Kidney (tissue), 14 donors: Measurements from ENCODE around the gene SCRN3. TPM values are rescaled to one million over a fixed set of nuclear protein-coding genes. Genes with fewer than 3 reads are reported as not detected.

Experiments
- DNase-seq, 5 donors: peaks; one replicate each; pipeline ENCODE4 v3.0.0-alpha.2; 2013 to 2020
- FAIRE-seq: peaks from 2 replicates; lab custom pipeline; 2012; peaks lifted over from hg19 to GRCh38; lab: Jason Lieb, UNC
- H3K27ac ChIP-seq, 2 donors: one replicate each; pipeline ENCODE4 v1.7.0; 2013; ENCODE audit warnings: low read depth in 2 of 2, low read length in 2 of 2, inconsistent platforms in 1 of 2
- H3K27me3 ChIP-seq: one replicate; pipeline ENCODE4 v1.7.1; 2013; ENCODE audit warnings: low read length, inconsistent platforms; ENCODE audit not compliant: control insufficient read depth, insufficient read depth
- H3K36me3 ChIP-seq, 3 donors: one replicate each; pipeline versions ENCODE4 v1.7.0 to v1.7.1; 2013; ENCODE audit warnings: low read length in 3 of 3, control low read depth in 1 of 3, inconsistent platforms in 1 of 3; ENCODE audit not compliant: insufficient read depth in 3 of 3, control insufficient read depth in 2 of 3
- H3K4me1 ChIP-seq, 3 donors: one replicate each; pipeline versions ENCODE4 v1.7.0 to v1.7.1; 2013; ENCODE audit warnings: low read length in 3 of 3, inconsistent platforms in 1 of 3, low read depth in 1 of 3; ENCODE audit not compliant: control insufficient read depth in 2 of 3, insufficient read depth in 2 of 3
- H3K4me3 ChIP-seq, 3 donors: one replicate each; pipeline versions ENCODE4 v1.7.0 to v1.8.1; 2013; ENCODE audit warnings: low read length in 3 of 3, control low read depth in 1 of 3, inconsistent platforms in 1 of 3
- H3K9ac ChIP-seq, 3 donors: one replicate each; pipeline versions ENCODE4 v1.7.0 to v1.7.1; 2013; ENCODE audit warnings: low read length in 3 of 3, control low read depth in 1 of 3, inconsistent platforms in 1 of 3
- H3K9me3 ChIP-seq, 3 donors: one replicate each; pipeline versions ENCODE4 v1.7.0 to v1.7.1; 2013; ENCODE audit warnings: low read length in 3 of 3, control low read depth in 1 of 3, inconsistent platforms in 1 of 3; ENCODE audit not compliant: control insufficient read depth in 2 of 3, insufficient read depth in 1 of 3
- intact Hi-C: fragments of 100-400 bp; cut with DNase I; formaldehyde crosslinking; loops from one replicate; pipeline ENCODE4 v1.11.1; 2022
- polyA plus RNA-seq: library from polyadenylated mRNA; stranded (reverse); fragments of 350-450 nt; fragmentation: Illumina TruSeq; extraction: RNeasy Lipid Tissue Mini Kit (QIAGEN cat#74804); gene quantifications from one replicate; pipeline ENCODE4 v1.2.3, GENCODE V29; 2014; ENCODE audit warnings: low read depth, low replicate concordance; ENCODE audit not compliant: insufficient read depth
- total RNA-seq: library from RNA; stranded (reverse); fragmentation: NEBNext Ultra II Directional; extraction: Animal tissue kit (Norgen Biotek cat#: 25700); gene quantifications from one replicate; pipeline ENCODE4 v1.2.1, GENCODE V29; 2021
- TF ChIP-seq, protein P1 (sequence below): IDR thresholded peaks from 3 replicates; pipeline ENCODE4 v1.5.1; 2012; ENCODE audit warnings: mild to moderate bottlenecking, moderate library complexity, borderline replicate concordance; ENCODE audit not compliant: insufficient read depth; ENCODE audit errors: extremely low read depth
- donor health status: control.
- donor health status: control.
- donor health status: control.
- donor health status: control.
- donor health status: control.
- donor health status: DM: yes; HTN: yes; CAD: no.
- donor health status: Normal renal cell carcinoma (clear cell type).

The SCRN3 gene
- total and polyA plus RNA-seq, 2 donors from 2014 or later: 13.7 to 29.0 TPM

DNA sequence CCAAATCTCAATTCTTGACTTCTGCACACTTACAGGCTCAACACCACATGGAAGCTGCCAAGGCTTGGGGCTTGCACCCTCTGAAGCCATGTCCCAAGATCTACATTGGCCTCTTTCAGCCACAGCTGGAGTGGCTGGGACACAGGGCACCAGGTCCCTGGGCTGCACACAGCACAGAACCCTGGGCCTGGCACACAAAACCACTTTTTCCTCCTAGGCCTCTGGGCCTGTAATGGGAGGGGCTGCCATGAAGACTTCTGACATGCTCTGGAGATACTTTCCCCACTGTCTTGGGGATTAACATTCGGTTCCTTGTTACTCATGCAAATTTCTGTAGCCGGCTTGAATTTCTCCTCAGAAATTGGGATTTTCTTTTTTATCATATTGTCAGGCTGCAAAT is 30.9 kb upstream of the SCRN3 start:
- no peaks in the 10 kb centered on the region for H3K9me3 ChIP-seq
- H3K36me3 ChIP-seq: peaks cover 2 to 16% (median 5%) of the 10 kb centered on the region in 3 donors
- TF ChIP-seq, protein P1, sequence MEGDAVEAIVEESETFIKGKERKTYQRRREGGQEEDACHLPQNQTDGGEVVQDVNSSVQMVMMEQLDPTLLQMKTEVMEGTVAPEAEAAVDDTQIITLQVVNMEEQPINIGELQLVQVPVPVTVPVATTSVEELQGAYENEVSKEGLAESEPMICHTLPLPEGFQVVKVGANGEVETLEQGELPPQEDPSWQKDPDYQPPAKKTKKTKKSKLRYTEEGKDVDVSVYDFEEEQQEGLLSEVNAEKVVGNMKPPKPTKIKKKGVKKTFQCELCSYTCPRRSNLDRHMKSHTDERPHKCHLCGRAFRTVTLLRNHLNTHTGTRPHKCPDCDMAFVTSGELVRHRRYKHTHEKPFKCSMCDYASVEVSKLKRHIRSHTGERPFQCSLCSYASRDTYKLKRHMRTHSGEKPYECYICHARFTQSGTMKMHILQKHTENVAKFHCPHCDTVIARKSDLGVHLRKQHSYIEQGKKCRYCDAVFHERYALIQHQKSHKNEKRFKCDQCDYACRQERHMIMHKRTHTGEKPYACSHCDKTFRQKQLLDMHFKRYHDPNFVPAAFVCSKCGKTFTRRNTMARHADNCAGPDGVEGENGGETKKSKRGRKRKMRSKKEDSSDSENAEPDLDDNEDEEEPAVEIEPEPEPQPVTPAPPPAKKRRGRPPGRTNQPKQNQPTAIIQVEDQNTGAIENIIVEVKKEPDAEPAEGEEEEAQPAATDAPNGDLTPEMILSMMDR: no peak
- no peak overlapping the region for H3K9ac ChIP-seq
- H3K27ac ChIP-seq: no peak overlapping the region
- no peaks in the 10 kb centered on the region for H3K4me1 ChIP-seq
- H3K4me3 ChIP-seq: no peak overlapping the region
- intact Hi-C loops: no loop called here
- FAIRE-seq (no peak), DNase-seq (no peak)
- H3K27me3 ChIP-seq: no peaks in the 10 kb centered on the region

DNA sequence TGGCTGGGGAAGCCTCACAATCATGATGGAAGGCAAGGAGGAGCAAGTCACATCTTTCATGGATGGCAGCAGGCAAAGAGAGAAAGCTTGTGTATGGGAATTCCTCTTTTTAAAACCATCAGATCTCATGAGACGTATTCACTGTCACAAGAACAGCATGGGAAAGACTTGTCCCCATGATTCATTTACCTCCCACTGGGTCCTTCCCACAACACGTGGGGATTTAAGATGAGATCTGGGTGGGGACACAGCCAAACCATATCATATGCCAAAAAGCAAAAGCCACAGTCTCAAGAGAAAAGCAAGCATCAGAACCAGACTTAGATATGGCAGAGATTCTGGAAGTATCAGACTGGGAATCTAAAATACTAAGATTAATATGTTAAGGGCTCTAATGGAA is 30.0 kb upstream of the SCRN3 start:
- DNase-seq (no peak), FAIRE-seq (no peak)
- no peak overlapping the region for H3K9ac ChIP-seq
- peaks cover 2 to 21% (median 5%) of the 10 kb centered on the region in 3 donors for H3K36me3 ChIP-seq
- intact Hi-C loops: no loop called here
- TF ChIP-seq, protein P1: no peak
- no peaks in the 10 kb centered on the region for H3K4me1 ChIP-seq
- no peak overlapping the region for H3K4me3 ChIP-seq
- H3K9me3 ChIP-seq: no peaks in the 10 kb centered on the region
- no peak overlapping the region for H3K27ac ChIP-seq
- no peaks in the 10 kb centered on the region for H3K27me3 ChIP-seq

- H3K36me3 ChIP-seq: peaks cover 2 to 21% (median 3%) of the 10 kb centered on the region in 3 donors
- no peaks in the 10 kb centered on the region for H3K27me3 ChIP-seq
- DNase-seq: no peak
- TF ChIP-seq, protein P1: no peak
- H3K27ac ChIP-seq: no peak overlapping the region
- FAIRE-seq: no peak
- intact Hi-C loops: no loop called here
- H3K9me3 ChIP-seq: no peaks in the 10 kb centered on the region
- H3K4me3 ChIP-seq: no peak overlapping the region
- no peaks in the 10 kb centered on the region for H3K4me1 ChIP-seq
- H3K9ac ChIP-seq: no peak overlapping the region
Observed at GRCh38 chr2:174368691-174369090, 26.8 kb upstream of the SCRN3 start.

DNA sequence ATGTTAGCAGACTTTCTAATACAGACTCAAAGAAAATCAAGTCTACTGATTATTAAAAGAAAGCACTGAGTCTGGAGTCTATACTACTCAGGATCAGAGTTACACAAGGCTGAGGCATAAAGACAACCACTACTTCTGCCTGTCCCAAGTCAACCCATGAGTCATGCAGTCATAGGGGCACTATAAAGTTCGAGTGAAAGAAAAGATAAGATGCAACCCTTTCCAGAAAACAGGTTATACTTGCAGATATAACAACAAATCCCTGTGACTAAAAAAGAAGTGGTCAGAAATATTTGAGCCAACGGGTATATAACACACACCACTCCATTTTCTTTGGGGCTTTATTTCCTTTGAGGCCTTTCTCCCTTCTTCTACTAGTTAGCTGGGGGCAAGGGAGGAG is 18.6 kb upstream of the SCRN3 start:
- Histone ChIP-seq H3K9ac (no peak overlapping the region), H3K9me3 (no peaks in the 10 kb centered on the region), H3K4me3 (no peak overlapping the region), H3K36me3 (peaks cover 12 to 31% (median 29%) of the 10 kb centered on the region in 3 donors), H3K27ac (no peak overlapping the region), H3K4me1 (no peaks in the 10 kb centered on the region), H3K27me3 (no peaks in the 10 kb centered on the region)
- DNase-seq (no peak), FAIRE-seq (no peak)
- intact Hi-C loops: no loop called here
- TF ChIP-seq, protein P1: no peak
